HTR-8/SVneo (cell line): Measurements from ENCODE around the gene FRYL.

ENCODE experiments used
- DNase-seq: peaks from one replicate; pipeline ENCODE4 v3.0.0; 2011; ENCODE audit warnings: low spot score, mixed read lengths; ENCODE audit not compliant: insufficient read length
- FAIRE-seq: peaks from 2 replicates; lab custom pipeline; 2011; peaks lifted over from hg19 to GRCh38; lab: Jason Lieb, UNC

The FRYL gene

DNA sequence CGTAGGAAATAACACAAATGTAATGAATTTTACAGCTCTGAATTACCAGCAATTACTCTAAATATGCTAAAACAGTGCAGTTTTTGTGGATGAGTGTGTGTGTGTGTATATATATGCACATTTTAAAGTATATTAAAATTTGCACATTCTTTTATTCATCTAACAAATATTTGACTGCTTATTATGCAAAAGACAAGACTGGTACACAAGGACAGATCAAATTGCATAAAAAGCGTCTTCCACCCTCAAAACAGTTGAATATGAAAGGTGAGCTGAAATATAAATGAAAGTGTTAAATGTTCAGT, 276.1 kb downstream of the FRYL start:
- DNase-seq (no peak), FAIRE-seq (no peak)

DNA sequence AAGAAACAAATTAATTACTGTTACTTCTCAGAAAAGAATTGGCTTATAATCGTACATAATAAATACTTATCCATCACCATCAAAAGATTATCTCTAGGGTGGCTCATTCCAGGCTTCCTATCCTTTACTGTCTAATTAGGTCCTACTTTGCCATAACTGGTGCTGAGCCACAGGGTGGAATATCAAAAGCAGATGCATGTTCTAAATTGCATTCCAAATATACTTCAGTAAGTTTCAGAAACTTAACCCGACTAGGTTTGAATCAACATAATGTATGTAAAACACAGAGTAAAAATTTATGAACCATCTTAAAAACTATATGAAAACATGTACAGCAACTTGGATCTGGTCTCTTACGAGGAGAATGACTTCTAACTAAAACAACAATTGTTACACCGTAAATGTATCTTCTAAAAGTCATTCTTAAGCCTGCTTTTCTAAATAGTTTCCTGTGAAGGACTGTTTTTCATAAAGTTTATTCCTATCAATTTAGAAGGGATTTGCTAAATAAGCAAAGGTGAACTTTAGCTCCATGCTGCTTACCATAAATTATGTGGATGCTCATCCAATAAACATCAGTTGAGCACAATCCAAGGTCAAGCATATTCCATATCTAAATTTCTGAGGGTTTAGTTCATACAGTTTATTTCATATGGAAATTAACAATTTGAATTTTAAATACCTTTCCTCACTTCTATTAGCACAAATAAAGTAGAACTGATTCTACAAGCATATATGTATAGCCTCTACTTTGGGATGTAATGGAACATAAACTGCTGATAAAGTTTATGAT, 276.6 kb downstream of the FRYL start:
- DNase-seq = no peak
- FAIRE-seq = no peak

DNA sequence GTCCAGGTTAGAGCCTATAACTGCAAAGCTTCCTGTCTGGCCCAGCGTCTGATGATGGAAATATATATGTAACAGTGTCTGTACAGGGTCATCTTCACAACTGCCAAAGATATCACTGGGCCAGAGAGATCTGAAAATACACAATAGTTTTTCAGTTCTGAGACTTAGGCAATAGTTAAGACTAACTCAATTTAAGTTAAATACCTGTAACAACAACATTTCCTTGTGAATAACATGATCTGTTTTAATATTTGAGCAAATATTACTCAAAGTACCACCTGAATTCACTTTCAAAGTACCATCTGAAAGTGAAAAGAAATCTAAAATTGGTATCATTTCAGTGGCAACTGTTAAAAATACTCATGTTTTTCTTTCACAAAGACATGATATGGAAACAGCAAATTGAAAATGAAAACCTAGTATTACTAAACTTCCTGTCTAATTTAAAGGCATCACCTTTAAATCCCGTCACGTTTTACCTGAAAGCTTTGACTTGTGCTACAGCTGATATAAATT, 280.5 kb downstream of the FRYL start:
- FAIRE-seq = no peak
- no peak for DNase-seq

DNA sequence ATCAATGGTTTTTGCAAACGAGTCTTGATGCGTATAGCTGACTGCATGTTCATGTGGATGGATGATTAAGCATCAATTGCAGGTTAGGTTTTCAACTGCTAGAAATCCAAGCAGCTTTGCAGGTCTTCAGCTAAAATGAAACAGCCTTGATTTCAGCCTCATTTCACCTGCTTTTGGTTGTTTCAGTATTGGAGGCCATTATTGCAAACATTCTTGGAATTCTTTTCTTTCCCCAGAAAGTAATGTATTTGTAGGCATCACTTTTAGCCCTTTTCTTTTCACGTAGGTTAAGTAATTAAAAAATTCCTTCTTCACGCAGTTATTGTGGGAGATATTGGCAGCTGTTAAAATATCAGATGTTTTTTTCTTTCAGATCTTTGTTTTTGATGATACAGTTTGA, 281.2 kb downstream of the FRYL start:
- DNase-seq (no peak), FAIRE-seq (no peak)

DNA sequence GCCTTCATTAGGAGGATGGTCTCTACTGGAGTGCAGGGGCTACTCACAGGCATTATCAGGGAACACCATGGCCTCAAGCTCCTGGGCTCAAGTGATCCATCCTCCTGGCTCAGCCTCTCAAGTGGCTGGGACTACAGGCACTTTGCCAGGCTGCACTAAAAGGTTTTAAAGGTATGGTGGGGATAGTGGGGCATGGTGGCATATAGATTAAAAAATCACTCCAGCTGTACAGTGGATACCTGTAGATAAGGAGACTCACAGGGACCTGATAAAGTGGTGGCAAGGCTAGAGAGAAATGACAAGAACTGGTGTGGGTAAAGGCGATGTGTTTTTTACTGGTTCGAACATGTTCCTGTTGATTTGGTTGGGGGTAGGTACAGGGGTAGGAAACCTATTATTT, 284.1 kb downstream of the FRYL start:
- DNase-seq (no peak), FAIRE-seq (no peak)

DNA sequence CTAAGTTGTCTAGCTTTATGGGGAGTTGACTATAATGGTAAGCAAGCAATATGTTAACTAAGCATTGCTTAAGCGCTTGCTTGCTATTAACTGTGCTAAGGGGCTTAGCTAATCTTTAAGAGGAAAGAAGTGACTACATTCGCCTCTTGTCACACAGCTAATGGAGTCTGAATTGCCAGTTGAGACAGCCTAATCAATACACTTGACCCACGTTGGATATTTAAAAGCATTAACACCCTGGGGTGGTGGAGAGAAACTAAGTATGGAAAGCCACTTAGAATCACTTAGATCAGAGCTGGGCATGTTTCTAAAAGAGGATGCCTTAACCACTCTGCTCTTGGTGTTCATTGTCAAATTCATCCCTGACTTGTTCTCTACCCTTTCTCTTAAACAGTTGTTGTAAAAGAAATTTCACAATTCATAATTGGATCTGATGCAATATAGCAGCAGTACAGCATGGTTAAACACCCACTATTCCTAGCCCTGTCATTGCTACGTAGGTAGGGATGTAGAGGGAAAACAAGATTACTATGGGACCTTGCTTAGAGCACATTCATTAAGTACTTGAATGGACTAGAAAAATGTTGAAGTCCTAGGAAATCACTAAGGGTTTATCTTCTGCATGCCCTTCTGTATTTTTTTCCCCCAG, 286.5 kb downstream of the FRYL start:
- DNase-seq (no peak), FAIRE-seq (no peak)

DNA sequence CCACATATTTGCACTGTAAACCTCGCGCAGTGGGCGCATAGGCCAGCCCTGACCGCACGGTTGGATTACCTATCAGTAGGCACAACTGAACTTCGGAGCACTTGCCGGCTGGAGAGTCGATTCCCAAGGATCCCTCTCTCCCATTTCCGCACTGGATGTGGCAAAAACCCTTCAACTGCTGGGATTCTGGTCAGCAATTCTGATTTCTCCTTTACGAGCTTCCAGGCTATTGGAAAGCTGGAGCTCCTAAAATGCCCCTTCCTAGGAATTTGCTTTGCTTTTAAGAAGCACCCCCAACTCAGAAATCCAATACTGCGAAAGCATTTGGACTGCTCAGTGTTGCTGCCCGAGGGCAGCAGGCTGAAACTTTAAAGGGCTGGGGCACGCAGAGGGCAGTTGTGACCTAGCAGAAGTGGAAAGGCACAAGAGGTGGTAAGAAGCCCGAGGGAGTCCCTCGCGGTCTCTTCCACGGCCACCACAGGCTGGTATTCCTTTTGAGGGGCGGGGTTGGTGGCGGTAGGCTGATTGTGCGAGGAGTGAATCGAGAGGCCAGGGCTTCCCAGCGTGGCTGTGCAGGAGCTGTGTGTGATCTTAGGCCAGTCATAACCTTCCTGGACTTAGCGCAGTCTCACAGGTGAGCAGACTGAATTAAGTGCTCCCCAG, 288.4 kb downstream of the FRYL start:
- no peak for FAIRE-seq

DNA sequence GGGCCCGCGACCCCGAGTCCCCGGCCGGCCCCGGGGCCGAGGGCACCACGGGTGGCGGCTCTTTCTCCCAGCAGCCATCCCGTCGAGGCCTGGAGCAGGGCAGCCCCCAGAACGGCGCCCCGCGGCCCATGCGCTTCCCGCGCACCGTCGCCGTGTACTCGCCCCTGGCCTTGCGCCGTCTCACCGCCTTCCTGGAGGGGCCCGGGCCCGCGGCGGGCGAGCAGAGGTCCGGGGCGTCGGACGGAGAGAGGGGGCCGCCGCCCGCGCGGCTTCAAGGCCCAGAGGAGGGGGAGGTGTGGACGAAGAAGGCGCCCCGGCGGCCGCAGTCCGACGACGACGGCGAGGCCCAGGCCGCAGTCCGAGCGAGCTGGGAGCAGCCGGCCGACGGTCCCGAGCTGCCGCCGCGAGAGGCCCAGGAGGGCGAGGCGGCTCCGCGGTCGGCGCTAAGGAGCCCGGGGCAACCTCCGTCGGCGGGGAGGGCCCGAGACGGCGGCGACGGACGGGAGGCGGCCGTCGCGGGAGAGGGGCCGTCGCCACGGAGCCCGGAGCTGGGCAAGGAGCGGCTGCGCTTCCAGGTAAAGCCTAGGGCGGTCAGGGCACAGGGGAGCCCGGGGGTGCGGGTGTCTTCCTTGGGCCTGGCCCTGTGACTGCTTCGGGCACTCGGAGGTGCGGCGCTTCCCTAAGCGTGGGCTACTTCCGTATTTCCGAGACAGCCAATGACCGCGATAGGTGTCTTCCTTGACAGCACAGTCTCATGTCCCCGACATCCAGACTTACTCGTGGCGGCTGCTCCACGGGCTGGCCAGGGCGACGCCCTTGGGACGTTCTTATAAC, 289.2 kb downstream of the FRYL start:
- no peak for FAIRE-seq
- no peak for DNase-seq

More for the DNA sequence above, 288.4 kb downstream of the FRYL start:
- no peak for DNase-seq

DNA sequence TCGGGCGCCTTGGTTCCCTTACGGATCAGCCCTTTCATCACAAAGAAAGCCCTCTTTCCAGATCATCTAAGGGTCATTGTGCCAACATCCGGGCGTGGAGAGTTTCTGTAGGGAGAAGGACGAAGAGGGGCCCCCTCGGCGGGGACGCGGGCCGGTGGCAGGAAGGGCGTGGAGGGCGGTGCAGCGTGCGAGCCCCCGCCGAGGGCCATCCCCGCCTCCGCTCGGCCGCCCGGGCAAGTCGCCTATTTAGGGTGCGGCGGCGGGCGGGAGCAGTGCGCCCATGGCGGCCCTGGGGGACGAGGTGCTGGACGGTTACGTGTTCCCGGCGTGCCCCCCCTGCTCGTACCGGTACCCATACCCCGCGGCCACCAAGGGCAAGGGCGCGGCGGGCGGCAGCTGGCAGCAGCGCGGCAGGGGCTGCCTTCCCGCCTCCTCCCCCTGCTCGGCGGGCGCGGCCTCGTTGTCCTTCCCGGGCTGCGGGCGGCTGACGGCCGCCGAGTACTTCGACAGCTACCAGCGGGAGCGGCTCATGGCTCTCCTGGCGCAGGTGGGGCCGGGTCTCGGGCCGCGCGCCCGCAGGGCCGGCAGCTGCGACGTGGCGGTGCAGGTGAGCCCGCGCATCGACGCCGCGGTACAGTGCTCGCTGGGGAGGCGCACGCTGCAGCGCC, 289.9 kb downstream of the FRYL start, which contains the start of gene ZAR1:
TSS of gene ZAR1 (plus strand) at position 241 of the 668 bp plus-strand sequence. CDS start at position 281, 40 bp downstream.
- FAIRE-seq (no peak), DNase-seq (no peak)

DNA sequence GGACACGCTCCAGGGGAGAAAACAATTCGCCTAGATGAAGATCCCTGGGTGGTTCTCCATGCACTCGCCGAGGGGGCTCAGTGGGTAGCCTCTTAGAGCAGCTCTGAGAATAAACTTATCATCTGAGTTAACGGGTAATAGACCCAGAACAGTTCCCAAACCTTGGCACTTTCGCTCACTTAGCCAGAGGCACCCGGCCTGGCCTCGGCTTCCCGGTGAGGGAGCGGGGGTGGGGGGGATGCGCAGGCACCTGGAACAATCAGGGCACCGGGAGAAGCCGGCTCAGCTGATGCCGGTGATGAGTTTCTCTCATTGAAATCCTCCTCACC, 290.4 kb downstream of the FRYL start:
- FAIRE-seq = no peak
- DNase-seq = no peak

DNA sequence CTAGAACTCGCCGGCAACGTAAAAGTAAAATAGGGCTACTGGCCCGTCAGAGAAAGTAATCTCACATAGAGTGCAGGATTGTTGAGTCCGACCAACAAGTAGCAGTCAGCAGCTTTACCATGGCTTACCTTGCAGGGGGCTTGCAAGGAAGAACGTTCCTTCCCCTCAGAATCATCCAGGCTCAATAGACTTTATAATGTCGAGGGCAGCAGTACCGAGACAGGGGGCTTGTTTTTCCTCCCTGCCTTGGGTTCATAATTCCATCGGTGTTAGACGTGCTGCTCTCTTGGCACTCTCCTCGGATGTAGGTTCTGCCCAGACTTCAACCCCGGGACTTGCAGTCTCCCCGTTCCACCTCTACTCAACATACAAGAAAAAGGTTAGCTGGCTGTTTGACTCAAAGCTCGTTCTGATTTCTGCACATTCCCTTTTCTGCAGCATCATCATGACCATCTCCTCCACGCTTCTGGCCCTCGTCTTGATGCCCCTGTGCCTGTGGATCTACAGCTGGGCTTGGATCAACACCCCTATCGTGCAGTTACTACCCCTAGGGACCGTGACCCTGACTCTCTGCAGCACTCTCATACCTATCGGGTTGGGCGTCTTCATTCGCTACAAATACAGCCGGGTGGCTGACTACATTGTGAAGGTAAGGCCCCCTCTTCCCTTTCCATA, 295.4 kb downstream of the FRYL start:
- FAIRE-seq = no peak

DNA sequence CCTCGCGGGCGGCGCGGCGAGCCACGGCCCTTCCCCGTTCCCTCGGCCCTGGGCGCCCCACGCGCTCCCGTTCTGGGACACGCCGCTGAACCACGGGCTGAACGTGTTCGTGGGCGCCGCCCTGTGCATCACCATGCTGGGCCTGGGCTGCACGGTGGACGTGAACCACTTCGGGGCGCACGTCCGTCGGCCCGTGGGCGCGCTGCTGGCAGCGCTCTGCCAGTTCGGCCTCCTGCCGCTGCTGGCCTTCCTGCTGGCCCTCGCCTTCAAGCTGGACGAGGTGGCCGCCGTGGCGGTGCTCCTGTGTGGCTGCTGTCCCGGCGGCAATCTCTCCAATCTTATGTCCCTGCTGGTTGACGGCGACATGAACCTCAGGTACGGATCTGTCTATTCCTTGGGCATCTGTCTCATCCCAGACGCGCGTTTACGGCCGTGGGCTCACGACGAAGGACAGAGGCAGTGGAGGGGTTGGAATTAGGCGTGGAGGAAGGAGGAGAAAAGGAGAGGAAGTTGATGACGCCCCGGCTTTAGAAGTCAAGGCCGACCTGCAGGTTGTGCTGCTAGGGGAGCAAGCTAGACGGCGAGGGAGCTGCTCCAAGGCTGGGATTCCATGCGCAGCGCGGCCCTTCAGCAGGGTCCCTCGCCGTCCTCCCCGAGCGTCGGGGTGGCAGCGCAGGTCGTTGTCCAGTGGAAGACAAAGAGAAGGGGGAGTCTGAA, 296.1 kb downstream of the FRYL start:
- DNase-seq (no peak), FAIRE-seq (no peak)

More for the DNA sequence above, 295.4 kb downstream of the FRYL start:
- no peak for DNase-seq

DNA sequence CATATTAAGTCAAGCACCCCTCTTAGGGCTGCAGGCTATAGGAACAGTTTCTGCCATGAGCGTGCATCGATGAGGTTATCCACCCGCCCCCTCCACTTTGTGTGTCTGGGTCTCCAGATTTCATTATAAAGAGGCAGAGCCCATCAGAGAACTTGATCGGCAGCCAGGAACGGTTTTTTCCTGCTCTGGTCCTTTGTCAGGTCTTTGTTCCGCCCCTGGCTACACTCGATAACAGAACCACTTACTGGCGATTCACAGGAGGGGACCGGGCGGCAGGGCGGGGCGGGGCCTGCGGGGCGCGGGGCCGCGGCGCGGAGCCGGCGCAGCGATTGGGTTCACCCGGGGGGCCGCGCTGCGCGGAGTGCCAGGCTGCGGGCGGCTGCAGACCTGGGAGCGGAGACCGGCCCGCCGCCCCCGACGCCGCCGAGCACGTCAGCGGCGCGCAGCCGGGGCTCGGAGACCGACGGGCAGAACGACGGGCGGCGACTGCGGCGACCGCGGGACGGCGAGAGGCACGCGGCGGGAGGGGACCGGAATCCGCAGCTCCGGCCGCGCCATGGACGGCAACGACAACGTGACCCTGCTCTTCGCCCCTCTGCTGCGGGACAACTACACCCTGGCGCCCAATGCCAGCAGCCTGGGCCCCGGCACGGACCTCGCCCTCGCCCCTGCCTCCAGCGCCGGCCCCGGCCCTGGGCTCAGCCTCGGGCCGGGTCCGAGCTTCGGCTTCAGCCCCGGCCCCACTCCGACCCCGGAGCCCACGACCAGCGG, 296.9 kb downstream of the FRYL start, which contains the start of gene SLC10A4:
TSS of gene SLC10A4 (plus strand) at position 338 of the 771 bp plus-strand sequence. CDS start at position 557, 219 bp downstream.
- DNase-seq = peak; percentile 23
- FAIRE-seq = no peak

DNA sequence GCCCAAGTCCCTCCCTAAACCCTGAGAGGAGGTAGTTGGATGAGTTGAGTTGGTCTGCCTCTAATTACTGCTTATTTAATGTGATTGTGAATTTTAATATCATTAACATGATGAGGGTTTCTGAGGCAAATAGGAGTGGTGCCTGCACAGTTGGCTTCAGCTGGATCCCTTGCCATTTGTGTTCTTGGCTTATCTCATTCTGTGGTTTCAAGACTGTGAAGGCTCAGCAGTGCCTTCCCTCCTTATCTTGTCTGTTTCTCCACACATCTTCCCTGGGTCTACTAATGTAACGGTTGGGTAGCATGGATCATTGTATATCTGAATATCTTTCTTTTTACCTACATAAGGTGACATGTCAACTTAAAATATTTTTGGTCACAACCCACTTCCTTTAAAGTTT, 298.5 kb downstream of the FRYL start:
- no peak for FAIRE-seq
- DNase-seq = no peak

DNA sequence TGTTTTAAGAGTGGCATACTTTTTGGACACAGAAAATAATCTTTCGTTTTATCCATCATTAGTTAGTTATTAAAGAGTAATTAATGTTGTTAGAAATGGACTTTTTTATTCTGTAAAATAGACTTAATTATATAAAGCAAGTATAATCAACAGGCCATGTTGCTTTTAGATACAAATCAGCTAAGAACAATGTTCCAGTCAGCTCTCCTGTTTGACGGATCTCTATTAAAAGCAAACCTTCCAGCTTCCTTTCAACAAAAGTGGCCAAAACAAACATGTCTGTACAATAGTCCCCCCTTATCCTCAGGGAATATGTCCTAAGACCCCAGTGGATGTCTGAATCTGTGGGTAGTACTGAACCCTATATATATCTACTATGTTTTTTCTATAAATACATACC, 301.8 kb downstream of the FRYL start:
- FAIRE-seq = no peak
- no peak for DNase-seq

DNA sequence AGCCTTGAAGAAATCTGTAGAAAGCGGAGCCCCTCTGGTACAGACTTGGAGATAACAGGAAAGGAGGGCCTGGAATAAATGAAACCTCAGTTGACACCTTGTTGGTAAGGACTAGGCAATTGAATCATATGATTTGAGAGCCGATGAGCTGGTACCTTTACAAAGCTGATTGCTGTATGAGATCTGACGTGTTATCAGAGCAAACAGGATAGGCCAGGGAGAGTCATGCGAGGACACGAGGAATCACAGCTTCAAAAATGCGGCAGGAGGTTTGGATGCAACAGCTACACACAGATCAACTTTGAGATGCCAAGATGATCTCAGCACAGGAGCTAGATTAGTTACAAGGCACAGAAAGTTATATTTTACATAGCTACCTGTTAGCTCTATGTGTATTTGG, 304.3 kb downstream of the FRYL start:
- DNase-seq = no peak
- no peak for FAIRE-seq

DNA sequence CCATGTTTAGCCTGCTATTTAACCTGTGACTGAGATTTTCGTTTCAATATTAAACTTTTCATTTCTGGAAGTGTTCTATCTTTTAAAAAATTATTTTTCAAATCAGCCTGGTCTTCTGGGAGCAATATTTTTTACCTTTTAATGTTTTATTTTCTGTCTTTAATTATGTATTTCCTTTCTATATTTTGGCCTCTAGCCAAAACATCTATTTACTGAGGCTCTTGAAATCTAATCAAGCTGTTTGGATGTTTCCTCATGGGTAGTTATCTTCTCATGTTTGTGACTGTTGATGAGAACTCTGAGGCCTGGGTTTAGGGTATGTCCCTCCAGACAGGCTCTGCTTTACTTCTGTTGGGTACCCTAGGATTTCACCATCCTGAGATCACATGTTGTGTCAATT, 307.3 kb downstream of the FRYL start:
- no peak for FAIRE-seq

DNA sequence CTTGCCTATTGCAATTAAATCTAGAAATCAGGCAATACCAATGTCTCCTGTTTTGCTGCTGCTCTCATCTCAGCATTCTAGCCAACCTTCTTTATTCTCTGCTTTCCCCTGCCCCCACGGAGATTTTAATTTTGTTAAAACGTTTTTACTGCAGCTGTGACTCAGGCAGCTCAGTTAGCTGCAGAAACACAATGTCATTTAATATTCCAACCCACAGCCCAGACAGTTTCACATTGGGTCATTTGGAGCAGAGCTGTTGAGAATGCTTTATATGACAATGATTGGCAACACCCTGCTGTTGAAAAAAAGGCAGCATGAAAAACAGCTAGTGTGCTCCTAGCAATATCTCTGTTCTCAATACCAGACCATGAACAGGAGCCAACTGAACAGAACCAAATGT, 309.5 kb downstream of the FRYL start:
- FAIRE-seq (no peak), DNase-seq (no peak)

More for the DNA sequence above, 307.3 kb downstream of the FRYL start:
- DNase-seq = no peak
